Measurements from ENCODE around the gene PEAR1. TPM values are rescaled to one million over a fixed set of nuclear protein-coding genes. Genes with fewer than 3 reads are reported as not detected.
A peak's percentile ranks its signal among the peaks of the same experiment; 100 is the strongest.

Gene PEAR1
- total RNA-seq, 1 donor from 2014 or later: 0.09 TPM

DNA sequence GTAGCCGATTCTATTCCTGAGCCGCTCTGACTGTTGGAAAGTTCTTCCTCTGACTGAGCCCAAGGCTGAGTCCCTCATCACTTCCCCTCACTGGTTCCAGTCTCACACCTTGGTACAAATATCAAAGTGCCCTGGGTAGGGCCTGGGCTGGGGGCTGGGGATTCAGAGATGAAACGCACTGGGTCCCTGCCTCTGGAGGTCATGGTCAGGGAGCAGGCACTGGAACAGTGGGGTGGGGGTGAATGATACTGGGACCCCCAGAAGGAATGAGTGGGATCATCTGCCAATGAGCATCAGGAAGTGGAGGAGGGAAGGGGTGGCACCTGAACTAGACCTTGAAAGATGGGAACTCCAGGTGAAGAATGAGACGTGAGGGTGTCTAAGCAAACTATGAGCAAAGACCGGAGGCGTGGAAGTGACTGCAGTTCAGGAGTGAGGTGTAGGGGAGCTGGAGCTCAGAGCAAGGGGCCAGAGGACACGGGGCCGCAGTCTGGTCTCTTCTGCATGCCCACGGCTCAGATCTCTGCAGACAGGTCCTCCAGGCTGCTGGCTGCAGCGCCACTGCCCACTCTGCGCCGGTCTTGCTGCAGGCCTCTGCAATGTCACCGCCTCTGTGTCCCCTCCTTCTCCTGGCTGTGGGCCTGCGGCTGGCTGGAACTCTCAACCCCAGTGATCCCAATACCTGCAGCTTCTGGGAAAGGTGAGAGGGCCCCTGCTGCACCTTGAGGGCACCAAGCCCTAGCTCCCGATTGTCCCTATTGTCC, 10.0 kb downstream of the PEAR1 start:
- no peaks in the 10 kb centered on the region for H3K36me3 Mint-ChIP-seq (ENCODE audit: low read depth)
- H3K4me1 Mint-ChIP-seq: peaks cover 11% of the 10 kb centered on the region
- H3K9me3 Mint-ChIP-seq: no peaks in the 10 kb centered on the region

DNA sequence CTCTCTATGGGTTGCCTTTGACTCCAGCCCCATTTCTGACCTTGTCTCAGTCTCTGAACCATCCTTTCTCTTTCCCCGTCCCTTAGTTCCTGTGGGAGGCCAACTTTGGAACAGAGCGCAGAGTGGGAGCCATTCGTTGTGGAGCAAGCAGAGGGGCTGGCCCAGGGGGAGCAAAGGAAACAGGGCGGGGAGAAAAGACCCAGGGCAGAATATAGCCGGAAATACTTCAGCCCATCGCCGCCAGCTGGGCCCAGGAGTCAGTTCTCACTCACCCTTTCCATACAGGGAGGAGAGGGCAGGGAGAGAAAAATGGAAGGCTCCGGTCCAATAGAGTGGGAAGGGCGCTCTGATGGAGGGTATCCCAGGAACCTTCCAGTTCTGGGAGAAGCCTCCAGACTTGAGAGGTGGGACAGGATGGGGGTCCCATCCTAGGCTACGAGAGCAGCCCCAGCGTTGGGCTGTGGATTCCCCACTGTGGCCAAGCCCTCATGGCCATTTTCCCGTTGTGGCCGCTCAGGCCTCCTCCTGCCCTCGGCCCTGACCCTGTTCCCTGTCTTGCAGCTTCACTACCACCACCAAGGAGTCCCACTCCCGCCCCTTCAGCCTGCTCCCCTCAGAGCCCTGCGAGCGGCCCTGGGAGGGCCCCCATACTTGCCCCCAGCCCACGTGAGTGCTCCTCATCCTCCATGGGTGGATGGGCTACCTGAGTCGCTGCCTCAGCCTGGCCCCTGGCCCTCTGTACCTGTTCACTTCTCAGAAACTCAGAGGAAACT, 10.9 kb downstream of the PEAR1 start:
- Mint-ChIP-seq H3K4me1 (peaks cover 7% of the 10 kb centered on the region), H3K4me3 (no peak overlapping the region), H3K9me3 (no peaks in the 10 kb centered on the region), H3K27me3 (peaks cover 12% of the 10 kb centered on the region), H3K36me3 (ENCODE audit: low read depth) (no peaks in the 10 kb centered on the region), H3K27ac (no peak overlapping the region)
- intact Hi-C loops (cut with micrococcal nuclease): no loop called here
- DNase-seq: no peak

More for the DNA sequence above, 10.0 kb downstream of the PEAR1 start:
- H3K4me3 Mint-ChIP-seq: no peak overlapping the region
- no peak overlapping the region for H3K27ac Mint-ChIP-seq
- intact Hi-C loops (cut with micrococcal nuclease): no loop called here
- DNase-seq: no peak
- peaks cover 18% of the 10 kb centered on the region for H3K27me3 Mint-ChIP-seq

DNA sequence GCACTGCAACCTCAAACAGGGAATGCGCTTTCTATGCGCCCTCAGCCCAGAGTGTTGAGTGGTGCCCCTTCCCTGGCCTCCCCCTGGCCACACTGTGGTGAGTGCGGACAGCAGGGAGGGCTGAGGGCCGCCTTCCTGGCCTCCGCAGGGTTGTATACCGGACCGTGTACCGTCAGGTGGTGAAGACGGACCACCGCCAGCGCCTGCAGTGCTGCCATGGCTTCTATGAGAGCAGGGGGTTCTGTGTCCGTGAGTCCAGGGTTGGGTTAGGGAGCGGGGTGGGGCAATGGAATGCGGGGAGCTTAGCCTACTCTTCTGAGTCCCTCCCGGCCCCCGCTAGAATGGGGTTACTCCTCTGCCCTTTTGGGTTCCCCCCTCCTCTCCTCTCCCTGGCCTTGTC, 11.7 kb downstream of the PEAR1 start:
- peaks cover 12% of the 10 kb centered on the region for H3K27me3 Mint-ChIP-seq
- peaks cover 7% of the 10 kb centered on the region for H3K4me1 Mint-ChIP-seq
- H3K9me3 Mint-ChIP-seq: no peaks in the 10 kb centered on the region
- no peak overlapping the region for H3K27ac Mint-ChIP-seq
- no peaks in the 10 kb centered on the region for H3K36me3 Mint-ChIP-seq (ENCODE audit: low read depth)
- no peak overlapping the region for H3K4me3 Mint-ChIP-seq
- intact Hi-C loops (cut with micrococcal nuclease): no loop called here
- no peak for DNase-seq

DNA sequence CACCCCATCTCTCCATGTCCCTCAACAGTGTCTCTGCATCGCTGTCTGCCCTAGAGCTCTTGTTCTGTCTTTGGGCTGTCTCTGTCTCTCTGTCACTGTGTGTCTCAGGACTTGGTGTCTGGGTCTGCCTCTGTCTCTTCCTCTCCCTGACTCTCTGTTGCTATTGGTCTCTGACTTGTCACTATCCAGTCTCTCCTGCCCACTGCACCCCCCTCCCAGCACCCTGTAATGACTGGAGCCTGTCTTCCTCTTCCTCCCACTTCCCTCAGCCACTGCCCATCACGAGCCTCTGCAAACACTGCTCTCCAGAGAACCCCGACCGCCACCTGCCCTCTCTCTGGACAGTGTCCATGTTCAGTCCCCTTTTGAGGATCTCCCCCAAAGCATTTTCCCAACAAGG, 12.1 kb downstream of the PEAR1 start:
- DNase-seq: no peak
- Mint-ChIP-seq H3K9me3 (no peaks in the 10 kb centered on the region), H3K36me3 (ENCODE audit: low read depth) (no peaks in the 10 kb centered on the region), H3K4me3 (no peak overlapping the region), H3K27me3 (peaks cover 12% of the 10 kb centered on the region), H3K4me1 (peaks cover 9% of the 10 kb centered on the region), H3K27ac (no peak overlapping the region)
- intact Hi-C loops (cut with micrococcal nuclease): no loop called here

DNA sequence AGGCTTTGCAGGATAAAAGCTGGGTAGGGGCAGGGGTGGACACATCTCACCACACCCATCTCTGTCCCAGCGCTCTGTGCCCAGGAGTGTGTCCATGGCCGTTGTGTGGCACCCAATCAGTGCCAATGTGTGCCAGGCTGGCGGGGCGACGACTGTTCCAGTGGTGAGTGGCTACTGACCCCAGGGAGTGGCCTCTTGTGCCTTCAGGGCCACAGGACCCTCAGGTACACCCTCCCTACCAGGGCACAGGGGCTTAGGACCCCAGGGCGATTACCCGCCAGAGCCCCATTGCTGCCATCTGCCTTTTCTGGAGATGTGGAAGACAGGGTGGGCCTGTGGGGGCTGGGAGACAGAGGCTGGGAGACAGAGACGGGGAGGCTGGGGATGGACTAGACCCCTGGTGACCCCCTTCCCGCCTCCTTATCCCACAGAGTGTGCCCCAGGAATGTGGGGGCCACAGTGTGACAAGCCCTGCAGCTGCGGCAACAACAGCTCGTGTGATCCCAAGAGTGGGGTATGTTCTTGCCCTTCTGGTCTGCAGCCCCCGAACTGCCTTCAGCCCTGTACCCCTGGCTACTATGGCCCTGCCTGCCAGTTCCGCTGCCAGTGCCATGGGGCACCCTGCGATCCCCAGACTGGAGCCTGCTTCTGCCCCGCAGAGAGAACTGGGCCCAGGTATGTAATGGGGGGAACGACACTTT, 12.8 kb downstream of the PEAR1 start:
- no peak overlapping the region for H3K4me3 Mint-ChIP-seq
- intact Hi-C loops (cut with micrococcal nuclease): no loop called here

DNA sequence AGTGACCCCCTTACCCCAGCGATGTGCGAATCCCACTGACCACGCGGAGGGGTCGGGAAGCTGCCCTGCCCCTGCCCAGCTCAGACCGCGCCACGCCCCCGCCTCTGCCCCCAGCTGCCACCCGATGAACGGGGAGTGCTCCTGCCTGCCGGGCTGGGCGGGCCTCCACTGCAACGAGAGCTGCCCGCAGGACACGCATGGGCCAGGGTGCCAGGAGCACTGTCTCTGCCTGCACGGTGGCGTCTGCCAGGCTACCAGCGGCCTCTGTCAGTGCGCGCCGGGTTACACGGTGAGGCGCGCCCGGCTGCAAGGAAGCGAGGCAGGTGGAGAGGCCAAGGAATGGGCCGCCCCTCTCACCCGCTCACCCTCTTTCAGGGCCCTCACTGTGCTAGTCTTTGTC, 15.0 kb downstream of the PEAR1 start:
- Mint-ChIP-seq H3K9me3 (no peaks in the 10 kb centered on the region), H3K4me1 (peaks cover 11% of the 10 kb centered on the region), H3K36me3 (ENCODE audit: low read depth) (no peaks in the 10 kb centered on the region), H3K27me3 (peaks cover 10% of the 10 kb centered on the region), H3K4me3 (no peak overlapping the region), H3K27ac (no peak overlapping the region)
- intact Hi-C loops (cut with micrococcal nuclease): no loop called here
- DNase-seq: no peak

More for the DNA sequence above, 12.8 kb downstream of the PEAR1 start:
- H3K27ac Mint-ChIP-seq: no peak overlapping the region
- DNase-seq: no peak
- peaks cover 11% of the 10 kb centered on the region for H3K4me1 Mint-ChIP-seq
- no peaks in the 10 kb centered on the region for H3K9me3 Mint-ChIP-seq
- H3K36me3 Mint-ChIP-seq (ENCODE audit: low read depth): no peaks in the 10 kb centered on the region
- peaks cover 11% of the 10 kb centered on the region for H3K27me3 Mint-ChIP-seq

DNA sequence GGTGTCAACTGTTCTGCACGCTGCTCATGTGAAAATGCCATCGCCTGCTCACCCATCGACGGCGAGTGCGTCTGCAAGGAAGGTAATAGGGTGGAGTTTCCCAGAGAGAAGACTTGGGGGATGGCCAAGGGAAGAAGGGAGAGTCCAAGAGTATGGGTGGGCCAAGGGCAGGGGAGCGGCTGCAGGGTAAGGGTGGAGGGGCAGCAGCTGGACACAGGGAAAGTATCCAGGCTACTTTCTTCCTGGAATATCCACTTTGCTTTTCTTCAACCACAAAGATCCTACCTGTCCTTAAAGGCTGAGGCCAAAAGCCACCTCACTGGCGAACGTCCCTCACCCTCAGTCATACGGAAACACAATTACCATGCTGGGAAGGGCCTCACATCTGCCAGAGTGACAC, 15.4 kb downstream of the PEAR1 start:
- Mint-ChIP-seq H3K36me3 (ENCODE audit: low read depth) (no peaks in the 10 kb centered on the region), H3K4me1 (peaks cover 11% of the 10 kb centered on the region), H3K27me3 (peaks cover 10% of the 10 kb centered on the region), H3K9me3 (no peaks in the 10 kb centered on the region), H3K27ac (no peak overlapping the region), H3K4me3 (no peak overlapping the region)
- no peak for DNase-seq
- intact Hi-C loops (cut with micrococcal nuclease): no loop called here

DNA sequence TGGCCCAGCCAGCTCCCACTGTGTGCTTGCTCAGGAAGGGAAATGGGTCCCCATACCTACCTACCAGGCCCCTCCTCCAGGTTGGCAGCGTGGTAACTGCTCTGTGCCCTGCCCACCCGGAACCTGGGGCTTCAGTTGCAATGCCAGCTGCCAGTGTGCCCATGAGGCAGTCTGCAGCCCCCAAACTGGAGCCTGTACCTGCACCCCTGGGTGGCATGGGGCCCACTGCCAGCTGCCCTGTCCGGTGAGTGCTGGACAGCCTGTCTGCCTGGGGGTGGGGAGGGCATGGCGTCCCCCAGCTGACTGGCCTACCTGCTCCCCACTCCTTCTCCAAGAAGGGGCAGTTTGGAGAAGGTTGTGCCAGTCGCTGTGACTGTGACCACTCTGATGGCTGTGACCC, 16.2 kb downstream of the PEAR1 start:
- intact Hi-C loops (cut with micrococcal nuclease): no loop called here
- no peak overlapping the region for H3K4me3 Mint-ChIP-seq
- no peaks in the 10 kb centered on the region for H3K36me3 Mint-ChIP-seq (ENCODE audit: low read depth)
- no peak for DNase-seq
- H3K27ac Mint-ChIP-seq: no peak overlapping the region
- H3K9me3 Mint-ChIP-seq: no peaks in the 10 kb centered on the region
- peaks cover 10% of the 10 kb centered on the region for H3K27me3 Mint-ChIP-seq
- H3K4me1 Mint-ChIP-seq: peaks cover 11% of the 10 kb centered on the region

DNA sequence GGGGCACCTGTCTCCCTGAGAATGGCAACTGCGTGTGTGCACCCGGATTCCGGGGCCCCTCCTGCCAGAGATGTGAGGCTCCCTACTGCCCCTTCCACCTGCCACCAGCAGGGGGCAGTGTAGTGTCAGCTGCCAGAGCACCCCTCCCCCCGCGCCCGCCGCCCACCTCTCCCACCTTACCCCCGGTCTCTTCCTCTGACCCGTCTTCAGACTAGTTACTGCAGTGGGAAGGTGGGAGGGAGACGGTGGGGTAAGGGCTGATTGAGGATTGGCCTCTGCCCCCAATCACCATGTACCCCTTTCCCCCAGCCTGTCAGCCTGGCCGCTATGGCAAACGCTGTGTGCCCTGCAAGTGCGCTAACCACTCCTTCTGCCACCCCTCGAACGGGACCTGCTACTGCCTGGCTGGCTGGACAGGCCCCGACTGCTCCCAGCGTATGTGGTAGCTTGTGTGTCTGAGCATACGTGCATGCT, 16.8 kb downstream of the PEAR1 start:
- H3K27me3 Mint-ChIP-seq: peaks cover 15% of the 10 kb centered on the region
- H3K4me3 Mint-ChIP-seq: no peak overlapping the region
- peak; percentile 88 for DNase-seq
- intact Hi-C loops (cut with micrococcal nuclease): no loop called here
- H3K36me3 Mint-ChIP-seq (ENCODE audit: low read depth): no peaks in the 10 kb centered on the region
- no peak overlapping the region for H3K27ac Mint-ChIP-seq
- no peaks in the 10 kb centered on the region for H3K9me3 Mint-ChIP-seq
- H3K4me1 Mint-ChIP-seq: peaks cover 11% of the 10 kb centered on the region

DNA sequence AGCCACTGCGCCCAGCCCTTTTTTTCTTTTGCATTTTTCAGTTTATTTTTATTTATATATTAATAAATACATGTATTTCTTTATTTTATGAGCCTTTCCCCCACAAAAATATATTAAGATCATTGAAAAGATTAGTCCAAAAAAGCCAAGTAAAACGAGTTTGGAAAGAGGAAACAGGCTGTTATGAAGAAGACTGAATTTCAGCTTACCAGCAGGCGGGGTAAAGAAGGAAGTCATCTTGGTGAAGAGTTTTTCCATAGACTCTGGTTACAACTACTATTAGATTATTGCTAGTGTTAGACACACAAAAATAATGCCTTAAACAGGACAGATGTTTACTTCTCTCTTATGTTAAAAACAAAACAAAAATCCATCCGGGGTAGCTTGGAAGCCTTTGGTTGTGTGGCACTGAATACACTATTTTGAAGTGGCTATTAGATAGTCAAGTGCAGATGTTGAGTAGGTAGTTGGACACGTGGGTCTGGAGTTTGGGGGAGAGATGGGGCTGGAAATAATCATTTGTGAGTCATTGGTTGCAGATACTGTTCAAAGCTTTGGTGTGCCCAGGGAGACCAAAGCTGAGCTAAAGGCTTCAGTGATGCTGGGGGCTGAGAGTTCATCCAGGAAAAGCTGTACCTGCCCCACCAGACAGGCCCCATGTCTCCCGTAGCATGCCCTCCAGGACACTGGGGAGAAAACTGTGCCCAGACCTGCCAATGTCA, 18.2 kb downstream of the PEAR1 start:
- Mint-ChIP-seq H3K27ac (no peak overlapping the region), H3K36me3 (ENCODE audit: low read depth) (no peaks in the 10 kb centered on the region), H3K27me3 (peaks cover 25% of the 10 kb centered on the region), H3K4me1 (peaks cover 11% of the 10 kb centered on the region), H3K9me3 (no peaks in the 10 kb centered on the region), H3K4me3 (no peak overlapping the region)
- no peak for DNase-seq
- intact Hi-C loops (cut with micrococcal nuclease): no loop called here

DNA sequence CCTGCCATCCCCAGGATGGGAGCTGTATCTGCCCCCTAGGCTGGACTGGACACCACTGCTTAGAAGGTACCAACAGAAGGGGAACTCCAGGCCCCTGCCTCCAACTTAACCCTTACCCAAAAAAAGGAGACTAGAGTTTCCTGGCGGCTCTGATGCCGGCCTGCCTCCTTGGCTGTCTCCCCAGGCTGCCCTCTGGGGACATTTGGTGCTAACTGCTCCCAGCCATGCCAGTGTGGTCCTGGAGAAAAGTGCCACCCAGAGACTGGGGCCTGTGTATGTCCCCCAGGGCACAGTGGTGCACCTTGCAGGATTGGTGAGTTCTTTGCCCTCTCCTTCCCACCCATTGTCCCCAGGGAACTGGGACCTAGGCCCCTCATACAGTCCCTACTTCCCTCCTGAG, 18.8 kb downstream of the PEAR1 start:
- Mint-ChIP-seq H3K27ac (no peak overlapping the region), H3K4me3 (no peak overlapping the region)
- intact Hi-C loops (cut with micrococcal nuclease): no loop called here

DNA sequence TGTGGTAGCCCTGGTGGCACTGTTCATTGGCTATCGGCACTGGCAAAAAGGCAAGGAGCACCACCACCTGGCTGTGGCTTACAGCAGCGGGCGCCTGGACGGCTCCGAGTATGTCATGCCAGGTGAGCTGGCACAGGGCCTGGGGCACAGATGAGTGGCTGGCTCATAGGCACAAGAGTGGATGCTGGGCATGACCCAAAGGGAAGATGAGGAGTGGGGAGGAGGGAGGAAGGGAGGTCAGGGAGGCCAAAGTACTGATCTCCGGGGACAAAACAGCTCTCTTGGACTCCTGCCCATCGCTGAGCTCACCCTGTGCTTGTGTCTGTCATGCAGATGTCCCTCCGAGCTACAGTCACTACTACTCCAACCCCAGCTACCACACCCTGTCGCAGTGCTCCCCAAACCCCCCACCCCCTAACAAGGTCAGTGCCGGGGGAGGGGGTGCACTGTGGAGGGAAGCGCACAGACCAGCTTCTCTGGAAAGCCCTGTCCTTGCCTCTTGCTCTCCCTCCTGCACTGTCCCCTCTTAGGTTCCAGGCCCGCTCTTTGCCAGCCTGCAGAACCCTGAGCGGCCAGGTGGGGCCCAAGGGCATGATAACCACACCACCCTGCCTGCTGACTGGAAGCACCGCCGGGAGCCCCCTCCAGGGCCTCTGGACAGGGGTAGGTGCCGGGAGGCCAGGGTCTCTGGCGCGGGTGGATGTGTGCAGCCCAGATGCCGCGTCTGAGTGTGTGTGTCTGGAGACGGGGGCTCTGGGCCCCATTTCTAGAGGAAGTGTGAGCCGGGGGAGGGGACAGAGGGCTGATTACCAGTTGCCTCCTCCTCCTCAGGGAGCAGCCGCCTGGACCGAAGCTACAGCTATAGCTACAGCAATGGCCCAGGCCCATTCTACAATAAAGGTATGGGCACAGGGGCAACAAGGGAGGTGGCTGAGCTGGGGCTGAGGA, 19.6 kb downstream of the PEAR1 start:
- Mint-ChIP-seq H3K9me3 (no peaks in the 10 kb centered on the region), H3K36me3 (ENCODE audit: low read depth) (no peaks in the 10 kb centered on the region), H3K27ac (no peak overlapping the region), H3K4me3 (no peak overlapping the region), H3K27me3 (peaks cover 29% of the 10 kb centered on the region), H3K4me1 (peaks cover 4% of the 10 kb centered on the region)
- intact Hi-C loops (cut with micrococcal nuclease): no loop called here
- no peak for DNase-seq

More for the DNA sequence above, 18.8 kb downstream of the PEAR1 start:
- no peak for DNase-seq
- Mint-ChIP-seq H3K9me3 (no peaks in the 10 kb centered on the region), H3K27me3 (peaks cover 25% of the 10 kb centered on the region), H3K4me1 (peaks cover 6% of the 10 kb centered on the region), H3K36me3 (ENCODE audit: low read depth) (no peaks in the 10 kb centered on the region)
